K562 (cell line): ENCODE results near the gene HSPA1B. TPM values are rescaled to one million over a fixed set of nuclear protein-coding genes. Genes with fewer than 3 reads are reported as not detected.
A peak's percentile ranks its signal among the peaks of the same experiment; 100 is the strongest.

Experiments
- ARID3A ChIP-seq: IDR thresholded peaks from 2 replicates; pipeline ENCODE4 v1.6.1; 2012; ENCODE audit warnings: low read depth, low read length, improper control_type of control experiment, borderline replicate concordance
- CBFA2T2 ChIP-seq: fragments of 450-650 bp; conservative IDR thresholded peaks from 2 replicates; pipeline ENCODE4 v1.6.1; 2017; ENCODE audit warnings: mild to moderate bottlenecking
- CBFB ChIP-seq: sonication (generic); formaldehyde crosslinking; IDR thresholded peaks from 2 replicates; pipeline ENCODE4 v1.4.0; 2020; ENCODE audit warnings: mild to moderate bottlenecking, missing genetic modification reagents
- CREB3L1 ChIP-seq: fragments of 450-650 bp; IDR thresholded peaks from 2 replicates; pipeline ENCODE4 v1.6.1; 2014; ENCODE audit warnings: low read depth, mild to moderate bottlenecking, moderate library complexity, borderline replicate concordance
- E2F8 ChIP-seq: fragments of 450-650 bp; IDR thresholded peaks from 2 replicates; pipeline ENCODE4 v1.7.1; 2018; ENCODE audit warnings: mild to moderate bottlenecking, low read depth; ENCODE audit not compliant: partially characterized antibody
- LARP7 ChIP-seq: fragments of 450-650 bp; IDR thresholded peaks from 2 replicates; pipeline ENCODE4 v1.6.1; 2016
- MBD1 ChIP-seq: fragments of 250-450 bp; sonication (Bioruptor Pico); IDR thresholded peaks from 2 replicates; pipeline ENCODE4 v1.8.0; 2022; ENCODE audit warnings: inconsistent platforms
- POLR2H ChIP-seq: IDR thresholded peaks from 2 replicates; pipeline ENCODE4 v1.6.1; 2016; ENCODE audit warnings: missing genetic modification characterization, low read depth, mild to moderate bottlenecking, control low read depth, missing compliant biosample characterization, moderate library complexity
- RB1 ChIP-seq: fragments of 450-650 bp; IDR thresholded peaks from 2 replicates; pipeline ENCODE4 v1.6.1; 2017; ENCODE audit warnings: low read depth, mild to moderate bottlenecking
- RBM15 ChIP-seq: fragments of 200-400 bp; formaldehyde crosslinking; IDR thresholded peaks from 2 replicates; pipeline ENCODE4 v1.6.1; 2018; ENCODE audit warnings: mild to moderate bottlenecking, low read length, moderate library complexity; ENCODE audit not compliant: insufficient read depth
- RCOR1 ChIP-seq, 2 experiments: IDR thresholded peaks; 2 replicates each; pipeline ENCODE4 v1.6.1; 2012; ENCODE audit warnings: low read depth in 2 of 2, low read length in 2 of 2, borderline replicate concordance in 1 of 2, improper control_type of control experiment in 1 of 2
- ZNF23 ChIP-seq: fragments of 250-450 bp; sonication (Bioruptor Pico); IDR thresholded peaks from 2 replicates; pipeline ENCODE4 v1.4.0; 2020; ENCODE audit warnings: mild to moderate bottlenecking
- ZNF274 ChIP-seq: IDR thresholded peaks from 2 replicates; pipeline ENCODE4 v1.6.1; 2011; ENCODE audit warnings: low read depth, mild to moderate bottlenecking, low read length, moderate library complexity, borderline replicate concordance
- ZNF639 ChIP-seq, 2 experiments: fragments of 200-800 bp in 1 of 2; sonication (Bioruptor generic) in 1 of 2; sonication (generic) in 1 of 2; formaldehyde crosslinking in 1 of 2; IDR thresholded peaks in 1 of 2; conservative IDR thresholded peaks in 1 of 2; 2 replicates each; pipeline versions ENCODE4 v1.5.0 to v1.6.1; 2016 to 2020; ENCODE audit warnings: missing compliant biosample characterization in 1 of 2, missing genetic modification characterization in 1 of 2, missing genetic modification reagents in 1 of 2
- ZNF644 ChIP-seq: fragments of 200-800 bp; sonication (Bioruptor generic); IDR thresholded peaks from 2 replicates; pipeline ENCODE4 v1.6.1; 2016; ENCODE audit warnings: low read depth, missing genetic modification characterization, missing compliant biosample characterization
- ZNF766 ChIP-seq: fragments of 200-800 bp; sonication (Bioruptor generic); conservative IDR thresholded peaks from 2 replicates; pipeline ENCODE4 v1.6.1; 2016; ENCODE audit warnings: missing genetic modification characterization, missing compliant biosample characterization
- polyA plus RNA-seq, 8 experiments: library from polyadenylated mRNA; depleted of rRNA in 4 of 8; stranded (reverse) in 5 of 8; unstranded in 3 of 8; fragments of >200 nt; fragmentation: Nextera tagmentation in 2 of 8; fragmentation: Illumina TruSeq in 1 of 8; extraction: Ambion mirVana in 2 of 8; extraction: Trizol in 1 of 8; gene quantifications; 2 replicates each; pipeline versions ENCODE4 v1.2.1 to v1.2.3, GENCODE V29; 2011 to 2014; ENCODE audit warnings: inconsistent platforms in 1 of 8, missing spikeins in 1 of 8
- total RNA-seq, 7 experiments: library from RNA; depleted of rRNA in 6 of 7; stranded (reverse); fragments of >200 nt in 6 of 7; fragmentation: Illumina TruSeq in 2 of 7; extraction: Trizol in 2 of 7; gene quantifications; 2 replicates each; pipeline versions ENCODE4 v1.2.1 to v1.2.3, GENCODE V29; 2011 to 2021; ENCODE audit warnings: low replicate concordance in 1 of 7

Gene HSPA1B
- total and polyA plus RNA-seq, 9 of the 15 experiments (the other 6 are each of a cell fraction or from before 2014, with no cell fraction given) = 0.27 to 227 (median 51.2) TPM

GRCh38 chr6:31827286-31828079 lies at the start of gene HSPA1B (continued):
- 0 out of 2 replicates have a peak, but pooled peaks have one; percentile 55 for TF ChIP-seq ARID3A
- TF ChIP-seq CBFA2T2 = no peak
- TF ChIP-seq ZNF23 (CRISPR knock-in tag) = peak; percentile 56; the same call in 1 of the 2 replicates
- TF ChIP-seq ZNF639 (CRISPR knock-in tag; conservative IDR thresholded peaks at IDR 0.05 in 1 of 2, IDR thresholded peaks at IDR 0.05 in 1 of 2) = no peak
- TF ChIP-seq RBM15 = no peak
- no peak for TF ChIP-seq ZNF766 (CRISPR knock-in tag)
- TF ChIP-seq RCOR1 (IDR thresholded peaks at IDR 0.05; ENCODE audit: borderline replicate concordance in 1 of 2, low read depth in 2 of 2, low read length in 2 of 2) = peak in 1 of 2 experiments; percentile 65; a peak in 2 of 4 replicates
- no peak for TF ChIP-seq LARP7
- no peak for TF ChIP-seq CREB3L1
- no peak for TF ChIP-seq ZNF274
- TF ChIP-seq MBD1 = no peak
- TF ChIP-seq E2F8 = no peak
- TF ChIP-seq ZNF644 (tag) = no peak
- no peak for TF ChIP-seq RB1
- peak; percentile 73; the same call in 1 of the 2 replicates for TF ChIP-seq CBFB (CRISPR knock-in tag)
- no peak for TF ChIP-seq POLR2H (tag)
